Neural crest cell (in vitro differentiated cells): Measurements from ENCODE around the gene CLBA1. TPM values are rescaled to one million over a fixed set of nuclear protein-coding genes. Genes with fewer than 3 reads are reported as not detected.

ENCODE experiments used
- DNase-seq: peaks from one replicate; pipeline ENCODE4 v3.0.0; 2021; ENCODE audit warnings: low read depth, mixed read lengths, low spot score
- H3K27ac Mint-ChIP-seq: one replicate; pipeline ENCODE4 v1.8.0; 2021; ENCODE audit warnings: mild to moderate bottlenecking, mixed read lengths; ENCODE audit not compliant: unreplicated experiment
- H3K27me3 Mint-ChIP-seq: 2 replicates; pipeline ENCODE4 v1.8.0; 2021; ENCODE audit warnings: low read depth, mild to moderate bottlenecking, mixed read lengths
- H3K36me3 Mint-ChIP-seq: 2 replicates; pipeline ENCODE4 v1.8.0; 2021; ENCODE audit warnings: low read depth, mild to moderate bottlenecking, mixed read lengths
- H3K4me1 Mint-ChIP-seq: 2 replicates; pipeline ENCODE4 v1.8.0; 2021; ENCODE audit warnings: mixed read lengths
- H3K4me3 Mint-ChIP-seq: one replicate; pipeline ENCODE4 v1.8.0; 2021; ENCODE audit warnings: mild to moderate bottlenecking, mixed read lengths
- H3K9me3 Mint-ChIP-seq: 2 replicates; pipeline ENCODE4 v1.8.0; 2021; ENCODE audit warnings: mixed read lengths
- CTCF ChIP-seq: fragments of 200-600 bp; sonication (generic); conservative IDR thresholded peaks from 2 replicates; pipeline ENCODE4 v1.5.0; 2021; ENCODE audit warnings: antibody characterized with exemption, mild to moderate bottlenecking
- total RNA-seq: library from RNA; stranded (reverse); gene quantifications from 2 replicates; pipeline ENCODE4 v1.2.1, GENCODE V29; 2021

The CLBA1 gene
- total RNA-seq, 1 donor from 2014 or later = 14.1 TPM

GRCh38 chr14:104978746-104979691, 6.6 kb upstream of the CLBA1 start:
- DNase-seq = no peak
- Mint-ChIP-seq H3K9me3 (no peaks in the 10 kb centered on the region), H3K27me3 (peaks cover 38% of the 10 kb centered on the region), H3K4me1 (peaks cover 11% of the 10 kb centered on the region), H3K36me3 (no peaks in the 10 kb centered on the region), H3K27ac (no peak overlapping the region), H3K4me3 (peak overlapping the region; percentile 72)
- no peak for TF ChIP-seq CTCF

- DNase-seq = no peak
- no peak for TF ChIP-seq CTCF
- H3K9me3 Mint-ChIP-seq = no peaks in the 10 kb centered on the region
- H3K27me3 Mint-ChIP-seq = peaks cover 34% of the 10 kb centered on the region
- no peaks in the 10 kb centered on the region for H3K36me3 Mint-ChIP-seq
- no peak overlapping the region for H3K27ac Mint-ChIP-seq
- peaks cover 11% of the 10 kb centered on the region for H3K4me1 Mint-ChIP-seq
- H3K4me3 Mint-ChIP-seq = peak overlapping the region; percentile 5
Measured at GRCh38 chr14:104979758-104980610, 5.6 kb upstream of the CLBA1 start.

GRCh38 chr14:104980611-104981531, 4.7 kb upstream of the CLBA1 start:
- no peaks in the 10 kb centered on the region for H3K9me3 Mint-ChIP-seq
- no peak overlapping the region for H3K27ac Mint-ChIP-seq
- DNase-seq = no peak
- no peaks in the 10 kb centered on the region for H3K36me3 Mint-ChIP-seq
- peaks cover 32% of the 10 kb centered on the region for H3K27me3 Mint-ChIP-seq
- H3K4me1 Mint-ChIP-seq = peaks cover 11% of the 10 kb centered on the region
- TF ChIP-seq CTCF = no peak
- H3K4me3 Mint-ChIP-seq = no peak overlapping the region

GRCh38 chr14:104981699-104982541, 3.7 kb upstream of the CLBA1 start:
- DNase-seq = no peak
- H3K4me1 Mint-ChIP-seq = peaks cover 4% of the 10 kb centered on the region
- TF ChIP-seq CTCF = no peak
- no peaks in the 10 kb centered on the region for H3K36me3 Mint-ChIP-seq
- no peaks in the 10 kb centered on the region for H3K9me3 Mint-ChIP-seq
- no peak overlapping the region for H3K27ac Mint-ChIP-seq
- no peak overlapping the region for H3K4me3 Mint-ChIP-seq
- peaks cover 23% of the 10 kb centered on the region for H3K27me3 Mint-ChIP-seq
